NCI-H82 treated with DMSO at 0.1 percent for 48 hours (cell line): ENCODE measurements around the gene SIM2.

Source experiments
- DNase-seq: peaks from one replicate; lab custom pipeline; 2025; ENCODE audit not compliant: unreplicated experiment; lab: John Stamatoyannopoulos, UW

SIM2 gene

GRCh38 chr21:36735201-36735515, 36.2 kb downstream of the SIM2 start:
- DNase-seq: no peak

GRCh38 chr21:36735724-36736320, 36.9 kb downstream of the SIM2 start:
- DNase-seq: no peak

- DNase-seq: no peak
Observed at GRCh38 chr21:36738489-36739126, 39.7 kb downstream of the SIM2 start.

- no peak for DNase-seq
Observed at GRCh38 chr21:36741506-36741905, 42.6 kb downstream of the SIM2 start.

GRCh38 chr21:36743008-36743407, 44.1 kb downstream of the SIM2 start:
- no peak for DNase-seq

GRCh38 chr21:36743446-36743845, 44.5 kb downstream of the SIM2 start:
- DNase-seq: no peak

- no peak for DNase-seq
Observed at GRCh38 chr21:36744190-36744559, 45.3 kb downstream of the SIM2 start.

- DNase-seq: no peak
Observed at GRCh38 chr21:36744560-36745231, 45.8 kb downstream of the SIM2 start.

GRCh38 chr21:36745459-36745858, 46.5 kb downstream of the SIM2 start:
- DNase-seq: no peak

GRCh38 chr21:36747041-36747814, 48.3 kb downstream of the SIM2 start:
- no peak for DNase-seq

- peak; percentile 34 for DNase-seq
Observed at GRCh38 chr21:36747815-36748383, 49.0 kb downstream of the SIM2 start.

- DNase-seq: no peak
Observed at GRCh38 chr21:36749935-36750575, 51.1 kb downstream of the SIM2 start.

GRCh38 chr21:36750576-36750959, 51.7 kb downstream of the SIM2 start:
- no peak for DNase-seq

- no peak for DNase-seq
Observed at GRCh38 chr21:36751383-36751782, 52.5 kb downstream of the SIM2 start.

GRCh38 chr21:36753556-36753955, 54.6 kb downstream of the SIM2 start:
- DNase-seq: no peak

GRCh38 chr21:36754241-36754898, 55.5 kb downstream of the SIM2 start:
- DNase-seq: no peak

- peak; percentile 24 for DNase-seq
Observed at GRCh38 chr21:36756527-36756926, 57.6 kb downstream of the SIM2 start.

- no peak for DNase-seq
Observed at GRCh38 chr21:36757196-36757595, 58.3 kb downstream of the SIM2 start.

GRCh38 chr21:36759348-36760083, 60.6 kb downstream of the SIM2 start:
- DNase-seq: no peak

GRCh38 chr21:36761685-36762084, 62.8 kb downstream of the SIM2 start:
- DNase-seq: no peak
